Measurements from ENCODE around the gene YIF1B.
"Not testable (repeated sequence)": the region's sequence is repeated elsewhere in the genome, so short reads cannot be mapped to it uniquely, and the experiment has no call there.

The YIF1B gene, protein sequence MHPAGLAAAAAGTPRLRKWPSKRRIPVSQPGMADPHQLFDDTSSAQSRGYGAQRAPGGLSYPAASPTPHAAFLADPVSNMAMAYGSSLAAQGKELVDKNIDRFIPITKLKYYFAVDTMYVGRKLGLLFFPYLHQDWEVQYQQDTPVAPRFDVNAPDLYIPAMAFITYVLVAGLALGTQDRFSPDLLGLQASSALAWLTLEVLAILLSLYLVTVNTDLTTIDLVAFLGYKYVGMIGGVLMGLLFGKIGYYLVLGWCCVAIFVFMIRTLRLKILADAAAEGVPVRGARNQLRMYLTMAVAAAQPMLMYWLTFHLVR

DNA sequence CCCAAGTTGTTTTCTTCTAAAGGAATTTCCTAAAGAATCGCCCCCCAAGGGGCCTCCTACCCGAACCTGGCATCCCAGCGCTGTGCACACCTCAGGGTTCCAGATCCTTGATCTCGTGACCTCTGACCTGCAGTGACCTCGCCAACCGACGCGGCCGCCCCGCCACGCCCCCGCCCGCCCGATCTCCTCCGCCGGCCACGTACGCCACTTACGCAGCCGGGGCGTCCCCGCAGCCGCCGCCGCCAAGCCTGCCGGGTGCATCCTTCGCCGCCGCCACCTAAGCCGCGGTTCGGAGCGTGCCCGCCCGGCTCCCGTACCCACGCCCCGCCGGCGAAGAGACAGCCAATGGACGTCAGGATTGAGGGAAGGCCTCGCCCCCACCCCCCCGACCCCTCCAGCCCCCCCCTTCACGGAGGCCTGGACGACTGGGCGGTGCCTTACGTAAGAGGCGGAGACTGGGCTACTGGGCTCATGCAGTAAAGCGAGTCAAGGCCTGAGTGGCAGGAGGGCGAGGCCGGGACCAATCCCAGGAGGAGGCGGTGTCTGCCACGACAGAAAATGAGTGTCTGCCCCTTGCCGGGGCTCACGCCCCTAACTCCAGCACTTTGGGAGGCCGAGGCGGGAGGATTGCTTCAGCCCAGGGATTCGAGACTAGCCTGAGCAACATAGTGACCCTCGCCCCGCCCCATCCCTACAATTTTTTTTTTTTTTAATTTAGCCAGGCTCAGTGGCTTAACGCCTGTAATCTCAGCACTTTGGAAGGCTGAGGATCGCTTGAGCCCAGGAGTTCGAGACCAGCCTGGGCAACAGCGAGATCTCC lies at the start of gene YIF1B:
Gene YIF1B (minus strand): TSS at position 291 of the 820 bp plus-strand sequence. CDS start 30 bp downstream, at position 261.
- DNase-seq = peak; percentile 96

DNA sequence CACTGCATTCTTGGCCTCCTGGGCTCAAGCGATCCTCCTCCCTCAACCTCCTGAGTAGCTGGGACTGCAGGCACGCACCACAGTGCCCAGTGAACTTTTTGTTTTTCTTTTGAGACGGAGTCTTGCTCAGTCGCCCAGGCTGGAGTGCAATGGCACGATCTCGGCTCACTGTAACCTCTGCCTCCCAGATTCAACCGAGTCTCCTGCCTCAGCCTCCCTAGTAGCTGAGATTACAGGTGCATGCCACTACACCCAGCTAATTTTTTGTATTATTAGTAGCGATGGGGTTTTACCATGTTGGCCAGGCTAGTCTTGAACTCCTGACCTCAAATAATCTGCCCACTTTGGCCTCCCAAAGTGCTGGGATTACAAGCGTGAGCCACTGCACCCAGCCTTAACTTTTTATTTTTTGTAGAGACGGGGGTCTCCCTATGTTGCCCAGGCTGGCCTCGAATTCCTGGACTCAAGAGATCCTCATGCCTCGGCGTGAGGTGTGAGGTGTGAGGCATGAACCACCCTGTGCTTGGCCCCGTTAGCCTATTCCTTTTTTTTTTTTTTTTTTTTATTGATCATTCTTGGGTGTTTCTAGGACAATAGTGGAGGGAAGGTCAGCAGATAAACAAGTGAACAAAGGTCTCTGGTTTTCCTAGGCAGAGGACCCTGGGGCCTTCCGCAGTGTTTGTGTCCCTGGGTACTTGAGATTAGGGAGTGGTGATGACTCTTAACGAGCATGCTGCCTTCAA lies 47.4 kb upstream of the YIF1B start:
- not testable (repeated sequence) for DNase-seq

DNA sequence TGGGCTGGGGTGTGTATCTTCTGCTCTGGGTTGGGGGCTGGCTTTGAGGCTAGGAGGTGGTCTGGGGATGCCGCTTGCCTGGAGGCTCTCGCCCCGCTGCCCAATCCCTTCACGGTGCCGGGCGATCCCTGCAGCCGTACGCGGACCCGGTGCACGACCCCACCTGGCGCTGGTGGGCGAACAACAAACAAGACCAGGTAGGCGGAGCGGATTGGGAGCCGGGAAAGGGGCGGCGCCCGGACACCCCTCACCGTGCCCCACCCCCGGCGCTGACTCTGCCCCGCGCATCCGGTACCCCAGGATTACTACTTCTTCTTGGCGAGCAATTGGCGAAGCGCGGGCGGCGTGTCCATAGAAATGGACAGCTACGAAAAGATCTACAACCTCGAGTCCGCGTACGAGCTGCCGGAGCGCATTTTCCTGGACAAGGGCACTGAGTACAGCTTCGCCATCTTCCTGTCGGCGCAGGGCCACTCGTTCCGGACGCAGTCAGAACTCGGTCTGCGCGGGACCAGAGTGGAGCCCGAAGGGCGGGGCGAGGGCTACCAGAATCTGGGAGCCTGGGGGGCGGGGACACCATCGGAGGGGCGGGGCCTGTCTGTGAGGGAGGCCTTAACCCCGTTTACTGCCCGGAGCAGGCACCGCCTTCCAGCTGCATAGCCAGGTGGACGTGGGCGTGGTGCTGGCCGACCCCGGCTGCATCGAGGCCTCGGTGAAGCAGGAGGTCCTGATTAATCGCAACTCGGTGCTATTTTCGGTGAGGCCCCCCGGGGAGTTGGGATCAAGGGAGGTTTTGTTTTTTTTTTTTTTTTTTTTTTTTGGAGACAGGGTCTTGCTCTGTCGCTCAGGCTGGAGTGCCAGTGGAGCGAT lies 46.6 kb upstream of the YIF1B start:
- DNase-seq = no peak

DNA sequence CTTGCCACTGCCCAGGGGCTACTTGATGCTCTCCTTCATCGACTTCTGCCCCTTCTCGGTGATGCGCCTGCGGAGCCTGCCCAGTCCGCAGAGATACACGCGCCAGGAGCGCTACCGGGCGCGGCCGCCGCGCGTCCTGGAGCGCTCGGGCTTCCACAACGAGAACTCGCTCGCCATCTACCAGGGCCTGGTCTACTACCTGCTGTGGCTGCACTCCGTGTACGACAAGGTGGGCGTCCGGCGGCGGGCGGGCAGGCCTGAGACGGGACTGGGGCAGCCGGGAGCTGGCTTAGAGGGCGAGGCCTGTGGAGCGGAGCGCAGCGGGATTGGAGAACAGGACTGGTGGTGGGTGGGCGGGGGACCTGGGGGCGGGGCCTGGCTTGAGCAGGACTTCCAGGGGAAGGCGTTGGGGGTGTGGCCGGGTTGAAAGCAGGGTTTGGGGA lies 45.9 kb upstream of the YIF1B start:
- DNase-seq = peak; percentile 63

DNA sequence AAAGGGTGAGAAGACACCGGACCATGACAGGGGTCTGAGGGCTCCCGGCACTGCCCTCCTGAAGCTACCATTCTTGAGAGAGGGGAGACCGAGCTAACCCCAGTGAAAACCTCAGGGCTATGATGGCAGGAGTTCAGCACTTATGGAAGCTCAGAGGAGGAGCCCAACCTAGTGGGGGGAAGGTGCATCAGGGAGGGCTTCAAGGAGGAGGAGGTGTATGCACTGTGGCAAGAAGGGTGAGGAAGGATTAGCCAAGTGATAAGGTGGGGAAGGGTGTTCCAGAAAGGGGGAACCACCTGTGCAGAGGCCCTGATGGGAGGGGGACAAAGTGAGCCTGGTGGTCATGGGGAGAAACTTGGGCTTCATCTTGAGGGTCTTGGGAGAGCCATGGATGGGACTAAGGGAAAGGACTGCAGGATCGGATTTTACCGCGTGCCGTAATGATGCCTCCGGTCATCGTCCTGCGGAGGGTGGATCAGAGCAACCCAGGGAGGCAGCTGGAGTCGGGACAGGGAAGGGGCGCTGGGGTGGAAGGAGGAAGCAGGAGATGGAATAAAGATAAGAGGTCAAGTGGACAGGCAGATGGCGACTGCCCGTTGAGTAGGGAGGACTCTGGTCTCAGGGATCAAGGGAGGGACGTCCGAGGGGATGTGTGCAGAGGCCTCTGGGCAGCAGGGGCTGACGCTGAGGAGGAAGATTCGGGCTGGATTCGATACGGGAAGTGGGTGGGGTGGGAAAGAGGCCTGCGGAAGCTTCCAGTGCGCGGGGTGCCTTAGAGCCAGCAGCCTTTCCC lies 45.3 kb upstream of the YIF1B start:
- DNase-seq = no peak

DNA sequence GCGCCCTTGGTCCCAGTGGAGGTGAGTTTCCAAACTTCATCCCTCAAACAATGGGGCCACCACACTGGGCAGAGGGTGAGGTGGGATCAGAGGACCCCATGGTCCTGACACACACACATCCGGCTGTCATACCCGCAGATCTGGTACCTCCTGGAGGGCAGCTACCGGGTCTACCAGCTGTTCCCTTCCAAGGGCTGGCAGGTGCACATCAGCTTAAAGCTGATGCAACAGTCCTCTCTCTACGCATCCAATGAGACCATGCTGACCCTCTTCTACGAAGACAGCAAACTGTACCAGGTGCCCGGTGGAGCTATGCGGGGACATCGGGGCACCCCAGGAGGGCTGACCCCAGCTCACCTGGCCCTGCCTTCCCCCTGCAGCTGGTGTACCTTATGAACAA lies 44.6 kb upstream of the YIF1B start:
- no peak for DNase-seq

DNA sequence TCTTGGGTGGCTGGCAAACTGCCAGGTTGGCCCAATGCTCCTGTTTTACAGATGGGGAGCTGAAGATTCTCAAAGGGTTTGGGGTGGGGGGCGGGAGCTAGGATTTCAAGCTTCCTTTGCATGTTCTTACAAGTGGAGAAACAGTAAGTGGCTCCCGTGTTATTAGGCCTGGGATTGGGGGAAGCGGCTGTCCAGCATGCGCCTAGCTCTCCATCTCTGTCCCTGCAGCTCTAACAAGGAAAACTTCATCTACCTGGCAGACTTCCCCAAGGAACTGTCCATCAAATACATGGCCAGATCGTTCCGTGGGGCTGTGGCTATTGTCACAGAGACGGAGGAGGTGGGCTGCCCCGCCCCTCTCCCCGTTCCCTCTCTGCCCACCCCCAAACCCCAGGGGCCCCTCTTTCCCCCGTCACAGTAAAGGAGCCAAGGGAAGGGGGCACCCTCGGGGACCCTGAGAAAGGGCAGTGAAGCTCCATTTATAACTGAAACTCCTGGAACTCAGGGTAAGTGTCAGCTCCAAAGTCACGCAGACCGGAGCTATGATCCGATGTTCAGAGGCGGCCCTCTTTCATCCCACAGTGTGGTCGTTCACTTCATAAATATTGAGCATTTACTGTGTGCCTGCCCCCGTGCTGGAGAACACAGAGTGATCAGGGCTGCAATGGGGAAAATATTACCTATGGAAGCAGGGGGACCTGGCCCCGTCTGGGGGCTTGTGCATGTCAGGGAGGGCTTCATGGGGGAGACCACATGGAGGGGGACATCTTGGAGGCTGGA lies 43.7 kb upstream of the YIF1B start:
- no peak for DNase-seq

DNA sequence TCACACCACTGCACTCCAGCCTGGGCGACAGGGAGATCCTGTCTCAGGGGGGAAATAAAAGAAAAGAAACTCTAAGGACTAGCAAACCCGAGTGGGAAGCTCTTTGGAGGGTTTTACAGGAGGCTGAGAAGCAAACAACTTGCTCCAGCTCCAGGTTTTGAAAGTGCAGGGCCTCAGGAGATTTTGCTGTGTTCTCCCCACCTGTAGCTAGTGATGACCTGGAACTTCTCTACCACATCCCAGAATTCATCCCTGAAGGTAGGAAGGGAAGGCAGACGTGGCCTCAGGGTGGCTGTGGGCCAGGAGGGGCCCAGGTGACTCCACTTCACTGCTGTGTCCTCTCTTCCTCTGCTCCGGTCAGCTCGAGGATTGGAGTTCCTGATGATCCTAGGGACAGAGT lies 42.3 kb upstream of the YIF1B start:
- no peak for DNase-seq

DNA sequence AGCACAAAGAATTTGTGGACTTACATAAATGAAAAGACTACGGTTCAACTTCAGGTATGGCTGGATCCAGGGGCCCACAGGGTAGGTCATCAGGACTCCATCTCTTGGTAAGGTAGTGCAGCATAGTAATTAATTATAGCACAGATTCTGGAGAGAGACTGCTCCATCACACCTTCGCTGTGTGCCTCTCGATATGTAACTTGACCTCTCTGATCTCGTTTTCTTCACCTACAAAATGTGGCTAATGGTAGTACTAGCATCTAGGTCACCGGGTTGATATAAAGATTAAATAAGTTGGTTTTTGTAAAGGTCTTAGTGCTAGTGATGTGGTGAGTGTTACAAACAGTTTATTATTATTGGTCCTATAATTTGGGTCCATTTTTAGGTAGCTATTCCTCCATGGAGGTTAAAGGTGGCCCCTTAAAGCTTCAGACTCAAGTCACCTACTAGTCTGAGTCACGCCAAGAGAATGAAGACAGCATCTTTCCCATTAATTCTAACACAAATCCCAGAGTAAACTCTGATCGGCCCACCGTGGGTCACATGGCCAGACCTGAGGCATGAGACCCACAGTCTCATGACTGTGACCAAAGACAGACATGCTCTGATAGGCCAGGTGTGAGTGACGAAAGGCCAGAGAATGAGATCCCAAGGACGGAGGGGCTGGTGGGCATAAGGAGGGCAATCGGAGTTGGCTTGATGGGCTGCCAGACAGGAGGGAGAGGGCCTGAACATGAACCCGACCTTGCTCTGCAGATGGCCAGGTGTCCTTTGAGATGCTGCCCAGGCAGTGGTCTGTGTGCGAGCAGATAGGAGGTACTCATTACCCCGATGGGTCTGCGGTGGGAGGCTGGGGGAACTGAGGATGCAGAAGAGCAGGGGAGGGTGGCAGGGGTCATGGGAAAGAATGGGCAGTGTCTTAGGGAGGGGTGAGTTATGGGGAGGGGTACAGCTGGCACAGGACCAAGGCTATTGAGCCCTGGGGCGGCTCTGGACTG lies 40.3 kb upstream of the YIF1B start:
- DNase-seq = no peak

DNA sequence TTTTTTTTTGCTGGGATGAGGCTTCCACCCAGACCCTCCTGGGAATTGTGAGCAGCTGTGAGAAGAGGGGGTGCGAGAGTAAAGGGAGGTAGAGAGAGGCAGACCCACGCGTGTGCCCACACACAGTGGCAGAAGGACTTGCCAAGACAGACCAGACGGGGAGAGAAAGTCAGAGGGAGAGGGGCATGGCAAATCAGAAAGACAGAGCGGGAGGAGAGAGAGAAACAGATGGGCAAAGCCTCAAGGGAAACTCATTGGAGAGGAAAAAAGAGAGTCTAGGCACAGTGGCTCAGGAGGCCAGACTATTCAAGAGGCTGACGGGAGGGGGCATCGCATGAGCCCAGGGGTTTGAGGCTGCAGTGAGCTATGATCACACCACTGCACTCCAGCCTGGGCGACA lies 36.9 kb upstream of the YIF1B start:
- DNase-seq = no peak

DNA sequence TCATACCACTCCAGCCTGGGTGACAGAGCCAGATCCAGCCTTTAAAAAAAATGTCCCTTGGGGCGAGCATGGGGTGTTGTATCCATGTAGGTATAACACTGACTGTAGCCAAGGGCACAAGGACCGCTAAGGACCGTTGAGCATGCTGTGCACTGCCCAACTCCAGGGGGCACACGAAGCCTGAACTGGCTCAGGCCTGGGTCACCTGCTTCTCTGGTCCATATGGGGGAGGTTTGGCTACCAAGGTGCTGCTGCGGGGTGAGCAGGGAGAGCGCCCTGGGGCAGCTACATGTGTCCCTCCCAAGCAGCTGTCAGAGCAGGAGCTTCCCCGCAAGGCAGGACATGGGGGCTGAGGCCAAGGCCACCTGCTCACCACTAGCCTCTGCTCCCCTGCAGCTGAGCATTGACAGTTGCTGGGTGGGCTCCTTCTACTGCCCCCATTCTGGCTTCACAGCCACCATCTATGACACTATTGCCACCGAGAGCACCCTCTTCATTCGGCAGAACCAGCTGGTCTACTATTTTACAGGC lies 36.2 kb upstream of the YIF1B start:
- DNase-seq = no peak

DNA sequence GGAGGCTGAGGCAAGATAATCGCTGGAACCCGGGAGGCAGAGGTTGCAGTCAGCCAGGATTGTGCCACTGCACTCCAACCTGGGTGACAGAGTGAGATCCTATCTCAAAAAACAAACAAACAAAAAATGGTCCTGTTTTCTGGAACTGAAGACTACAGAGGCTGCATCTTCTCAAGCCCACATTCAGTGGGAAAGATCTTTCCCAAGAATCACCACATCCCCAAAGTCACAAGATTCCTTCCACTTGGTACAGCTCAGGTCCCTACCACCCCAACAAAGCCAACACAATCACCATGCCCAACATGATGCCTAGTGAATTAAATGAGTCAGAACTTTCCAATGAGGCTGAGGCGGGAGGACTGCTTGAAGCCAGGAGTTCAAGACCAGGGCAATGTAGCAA lies 35.1 kb upstream of the YIF1B start:
- no peak for DNase-seq

DNA sequence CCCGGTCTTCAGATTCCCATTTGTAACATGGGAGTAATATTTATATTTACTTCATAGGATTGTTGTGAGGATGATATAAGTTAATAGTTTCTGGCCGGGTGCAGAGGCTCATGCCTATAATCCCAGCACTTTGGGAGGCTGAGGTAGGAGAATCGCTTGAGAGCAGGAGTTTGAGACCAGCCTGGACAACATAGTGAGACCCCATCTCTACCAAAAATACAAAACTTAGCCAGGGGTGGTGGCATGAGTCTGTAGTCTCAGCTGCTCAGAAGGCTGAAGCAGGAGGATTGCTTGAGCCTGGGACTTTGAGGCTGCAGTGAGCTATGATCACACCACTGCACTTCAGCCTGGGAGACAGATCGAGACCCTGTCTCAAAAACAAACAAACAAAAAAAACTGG lies 31.1 kb upstream of the YIF1B start:
- DNase-seq = no peak

DNA sequence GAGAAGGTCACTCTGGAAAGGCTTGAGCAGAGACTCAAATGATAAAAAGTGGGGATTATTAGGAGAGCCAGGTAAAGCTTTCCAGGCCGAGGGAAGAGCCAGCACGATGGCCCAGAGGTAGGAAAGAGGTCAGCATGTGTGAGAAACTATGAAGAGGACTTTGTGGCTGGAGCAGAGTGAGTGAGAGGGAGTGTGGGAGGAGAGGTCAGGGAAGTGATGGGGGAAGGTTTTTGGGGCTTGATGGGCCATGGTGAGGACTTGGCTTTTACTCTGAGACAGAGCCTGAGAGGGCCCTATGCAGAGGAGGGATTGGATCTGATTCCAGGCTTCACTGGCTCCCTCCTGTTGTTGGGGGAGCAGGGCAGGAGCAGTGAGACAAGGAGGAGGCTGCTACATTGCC lies 25.2 kb upstream of the YIF1B start:
- no peak for DNase-seq

DNA sequence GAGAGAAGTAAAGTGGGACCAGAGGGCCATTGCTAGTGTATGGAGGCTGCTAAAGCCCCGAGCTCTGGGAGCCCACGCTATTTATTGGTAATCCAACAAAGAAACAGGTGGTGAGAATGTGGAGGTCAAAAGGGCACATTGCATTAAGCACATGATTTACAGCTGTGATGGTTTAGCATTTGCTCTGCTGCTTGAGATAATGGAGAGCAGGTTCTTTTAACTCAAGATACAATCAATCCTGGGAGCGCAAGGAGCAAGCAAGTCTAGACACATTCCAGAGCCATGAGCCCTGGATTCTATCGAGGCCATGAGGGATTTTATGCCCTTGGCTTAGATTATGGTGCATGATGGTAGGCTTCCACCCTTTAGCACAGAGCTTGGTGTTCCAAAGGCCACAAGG lies 23.3 kb upstream of the YIF1B start:
- DNase-seq = not testable (repeated sequence)

DNA sequence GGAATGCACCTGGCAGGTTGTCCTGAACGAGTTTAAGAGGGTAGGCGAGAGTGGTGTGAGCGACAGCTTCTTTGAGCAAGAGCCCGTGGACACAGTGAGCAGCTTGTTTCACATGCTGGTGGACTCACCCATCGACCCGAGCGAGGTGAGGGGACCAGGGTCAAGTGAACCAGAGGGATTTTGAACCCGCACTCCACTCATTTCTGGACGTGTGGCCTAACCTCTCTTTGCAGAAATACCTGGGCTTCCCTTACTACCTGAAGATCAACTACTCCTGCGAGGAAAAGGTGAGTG lies 21.6 kb upstream of the YIF1B start:
- DNase-seq = no peak

DNA sequence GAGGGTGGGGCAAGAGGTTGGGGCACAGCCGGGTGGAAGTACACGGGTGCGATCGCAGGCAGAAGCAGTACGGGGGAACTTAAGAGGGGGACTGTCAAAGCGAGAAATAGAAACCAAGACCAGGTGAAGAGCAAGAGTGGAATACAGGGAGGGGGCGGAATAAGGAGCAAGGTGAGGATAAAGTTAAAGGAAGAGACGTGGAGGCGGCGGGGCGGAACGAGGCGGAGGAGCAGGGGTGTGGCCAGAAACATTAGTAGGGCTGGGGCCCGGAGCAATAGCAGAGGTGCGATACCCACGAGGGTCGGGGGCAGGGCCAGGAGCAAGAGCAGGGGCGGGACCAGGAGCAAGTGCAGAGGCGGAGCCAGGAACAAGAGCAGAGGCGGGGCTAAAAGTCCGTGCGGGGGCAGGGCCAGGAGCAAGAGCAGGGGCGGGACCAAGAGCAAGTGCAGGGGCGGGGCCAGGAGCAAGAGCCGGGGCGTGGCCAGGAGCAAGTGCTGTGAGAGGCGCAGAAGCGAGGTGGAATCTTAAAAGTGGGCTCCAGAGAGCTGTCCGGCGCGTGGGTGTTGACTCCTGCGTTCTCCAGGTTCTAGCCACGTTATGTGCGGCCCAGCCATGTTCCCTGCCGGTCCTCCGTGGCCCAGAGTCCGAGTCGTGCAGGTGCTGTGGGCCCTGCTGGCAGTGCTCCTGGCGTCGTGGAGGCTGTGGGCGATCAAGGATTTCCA lies 21.1 kb upstream of the YIF1B start:
- DNase-seq = peak; percentile 78

DNA sequence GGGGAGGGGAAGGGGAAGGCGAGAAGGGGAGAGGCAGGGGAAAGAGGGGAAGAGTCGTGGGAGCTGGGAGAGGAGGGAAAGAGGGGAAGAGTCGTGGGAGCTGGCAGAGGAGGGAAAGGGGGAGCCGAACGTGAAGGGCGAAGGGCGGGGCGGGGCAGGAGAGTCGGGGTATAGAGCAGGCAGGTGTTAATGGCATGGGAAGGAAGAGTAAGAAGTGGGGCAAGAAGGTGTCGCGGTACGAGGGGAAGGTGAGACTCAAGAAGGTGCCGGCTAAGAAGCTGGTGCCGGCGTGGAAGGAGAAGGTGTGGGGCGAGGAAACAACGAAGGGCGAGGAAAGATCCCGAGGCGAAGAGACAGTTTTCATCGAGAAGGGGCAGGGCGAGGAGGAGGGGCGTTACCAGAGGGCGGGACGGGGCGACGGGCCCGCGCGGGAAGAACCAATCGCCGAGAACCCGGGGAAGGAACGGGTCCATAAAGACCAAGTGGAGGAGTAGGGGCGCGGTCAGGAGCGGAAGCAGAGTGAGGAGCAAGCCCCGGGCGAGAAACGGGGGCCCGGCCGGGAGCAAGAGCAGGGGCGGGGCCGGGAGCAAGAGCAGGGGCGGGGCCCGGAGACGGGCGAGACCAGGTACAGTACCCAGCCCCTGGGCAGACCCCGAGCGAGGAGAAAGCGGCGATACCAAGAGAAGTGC lies 20.3 kb upstream of the YIF1B start:
- DNase-seq = peak; percentile 83

All from amniotic stem cell (primary cell).